Measurements from ENCODE around the gene CPNE1. TPM values are rescaled to one million over a fixed set of nuclear protein-coding genes. Genes with fewer than 3 reads are reported as not detected.

Gene CPNE1
- total and polyA plus RNA-seq, 2 experiments from 2014 or later: 166 to 172 TPM

DNA sequence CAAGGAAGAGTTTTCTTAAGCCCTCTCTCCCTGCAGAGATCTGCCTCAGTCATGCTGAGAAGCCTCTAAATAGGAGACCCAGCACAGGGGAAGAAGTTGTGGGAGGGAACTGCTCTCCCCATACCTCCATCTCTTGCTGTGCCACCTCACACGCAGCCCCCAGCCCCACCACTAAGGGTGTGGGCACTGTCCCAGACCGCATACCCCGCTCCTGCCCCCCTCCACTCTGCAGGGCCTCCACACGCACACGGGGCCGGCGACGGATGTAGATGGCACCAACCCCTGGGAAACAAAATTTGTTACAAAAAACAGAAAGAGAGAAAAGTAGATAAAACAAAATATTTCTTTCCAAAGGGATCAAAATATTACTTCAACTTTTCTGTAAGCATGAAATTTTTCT, 10.2 kb upstream of the CPNE1 start:
- Histone ChIP-seq H3K4me1 (ENCODE audit: insufficient read depth) (no peaks in the 10 kb centered on the region), H3K9me3 (ENCODE audit: low read depth) (no peaks in the 10 kb centered on the region), H3K79me2 (ENCODE audit: insufficient read depth) (no peaks in the 10 kb centered on the region), H3K36me3 (ENCODE audit: low read depth) (peaks cover 7% of the 10 kb centered on the region; the same call in 1 of the 2 replicates), H3K9me2 (ENCODE audit: insufficient read depth) (no peaks in the 10 kb centered on the region), H3F3A (ENCODE audit: insufficient read depth) (no peaks in the 10 kb centered on the region), H3K27ac (no peak overlapping the region), H3K9ac (no peak overlapping the region), H3K27me3 (replicated peaks; ENCODE audit: insufficient read depth) (no peaks in the 10 kb centered on the region), H3K4me2 (ENCODE audit: unreplicated experiment) (no peak overlapping the region), H2AFZ (no peak overlapping the region), H3K4me3 (no peak overlapping the region), H4K20me1 (ENCODE audit: insufficient read depth) (no peaks in the 10 kb centered on the region)
- 87 to 96% methylated on average over 8 of the region's 8 CpGs for WGBS, 2 experiments (ENCODE audit: low coverage in 1 of 2, low lambda C conversion rate in 2 of 2, missing lambda C conversion rate in 2 of 2)
- in situ Hi-C loops (cut with MboI): no loop called here
- no peak for TF ChIP-seq EZH2phosphoT487 (IDR thresholded peaks at IDR 0.05; ENCODE audit: insufficient read depth, low read depth)
- no peak for TF ChIP-seq EZH2 (IDR thresholded peaks at IDR 0.05; ENCODE audit: insufficient read depth, poor library complexity, severe bottlenecking)
- DNase-seq: no peak

DNA sequence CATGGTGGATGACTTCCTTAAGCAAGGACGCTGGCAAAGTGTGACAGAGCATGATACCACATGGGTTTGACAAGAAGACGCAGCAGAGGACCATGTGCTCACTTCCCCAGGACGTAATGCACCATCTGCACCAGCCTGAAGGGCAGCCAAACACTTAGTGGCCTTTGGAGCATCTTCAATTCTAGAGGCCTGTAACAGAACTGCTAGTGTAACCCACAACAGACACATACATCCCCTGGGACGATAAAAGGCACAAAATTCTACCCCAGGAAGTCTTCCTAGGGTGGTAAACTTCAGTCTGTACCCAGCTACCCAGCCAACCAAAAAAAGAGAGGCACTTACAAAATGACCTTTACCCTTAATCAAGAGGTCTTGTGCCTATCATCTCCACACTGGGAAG, 9.2 kb upstream of the CPNE1 start:
- H4K20me1 ChIP-seq (ENCODE audit: insufficient read depth): no peaks in the 10 kb centered on the region
- no peak overlapping the region for H3K4me2 ChIP-seq (ENCODE audit: unreplicated experiment)
- H2AFZ ChIP-seq: no peak overlapping the region
- no peaks in the 10 kb centered on the region for H3K79me2 ChIP-seq (ENCODE audit: insufficient read depth)
- DNase-seq: no peak
- H3K9me2 ChIP-seq (ENCODE audit: insufficient read depth): no peaks in the 10 kb centered on the region
- peaks cover 7% of the 10 kb centered on the region; the same call in 1 of the 2 replicates for H3K36me3 ChIP-seq (ENCODE audit: low read depth)
- in situ Hi-C loops (cut with MboI): no loop called here
- no peaks in the 10 kb centered on the region for H3K4me1 ChIP-seq (ENCODE audit: insufficient read depth)
- H3K27me3 ChIP-seq (replicated peaks; ENCODE audit: insufficient read depth): no peaks in the 10 kb centered on the region
- 76 to 81% methylated on average over 4 of the region's 4 CpGs for WGBS, 2 experiments (ENCODE audit: low coverage in 1 of 2, low lambda C conversion rate in 2 of 2, missing lambda C conversion rate in 2 of 2)
- H3F3A ChIP-seq (ENCODE audit: insufficient read depth): no peaks in the 10 kb centered on the region
- no peak overlapping the region for H3K9ac ChIP-seq
- H3K27ac ChIP-seq: no peak overlapping the region
- H3K9me3 ChIP-seq (ENCODE audit: low read depth): no peaks in the 10 kb centered on the region
- no peak overlapping the region for H3K4me3 ChIP-seq
- no peak for TF ChIP-seq EZH2 (IDR thresholded peaks at IDR 0.05; ENCODE audit: insufficient read depth, poor library complexity, severe bottlenecking)
- no peak for TF ChIP-seq EZH2phosphoT487 (IDR thresholded peaks at IDR 0.05; ENCODE audit: insufficient read depth, low read depth)

DNA sequence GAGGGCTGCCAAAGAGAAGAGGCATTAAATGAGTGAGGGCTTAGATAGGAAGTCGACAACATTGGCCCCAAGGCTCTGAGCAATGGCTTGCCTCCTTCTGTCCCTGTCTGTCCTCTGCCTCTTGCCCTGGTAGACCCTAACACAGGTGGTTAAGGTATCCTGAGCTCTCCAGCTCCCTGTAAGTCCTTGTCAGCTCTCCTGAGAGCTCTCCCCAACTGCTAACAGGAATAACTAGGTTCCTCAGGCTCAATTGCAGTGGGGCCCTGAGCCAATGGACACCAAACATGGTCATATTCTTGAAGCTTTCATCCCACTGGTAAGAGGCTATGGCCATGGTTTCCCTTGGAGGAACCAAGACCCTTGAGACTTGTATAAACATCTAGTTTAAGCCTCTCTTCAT, 5.0 kb upstream of the CPNE1 start:
- H2AFZ ChIP-seq: no peak overlapping the region
- no peak overlapping the region for H3K27ac ChIP-seq
- H3K79me2 ChIP-seq (ENCODE audit: insufficient read depth): peaks cover 4% of the 10 kb centered on the region
- H3K9ac ChIP-seq: no peak overlapping the region
- H3K4me2 ChIP-seq (ENCODE audit: unreplicated experiment): no peak overlapping the region
- TF ChIP-seq EZH2 (IDR thresholded peaks at IDR 0.05; ENCODE audit: insufficient read depth, poor library complexity, severe bottlenecking) (no peak), EZH2phosphoT487 (IDR thresholded peaks at IDR 0.05; ENCODE audit: insufficient read depth, low read depth) (no peak)
- H3F3A ChIP-seq (ENCODE audit: insufficient read depth): no peaks in the 10 kb centered on the region
- H4K20me1 ChIP-seq (ENCODE audit: insufficient read depth): no peaks in the 10 kb centered on the region
- in situ Hi-C loops (cut with MboI): no loop called here
- no peaks in the 10 kb centered on the region for H3K4me1 ChIP-seq (ENCODE audit: insufficient read depth)
- no peaks in the 10 kb centered on the region for H3K27me3 ChIP-seq (replicated peaks; ENCODE audit: insufficient read depth)
- no peaks in the 10 kb centered on the region for H3K9me2 ChIP-seq (ENCODE audit: insufficient read depth)
- 47 to 53% methylated on average over 1 of the region's 1 CpG for WGBS, 2 experiments (ENCODE audit: low coverage in 1 of 2, low lambda C conversion rate in 2 of 2, missing lambda C conversion rate in 2 of 2)
- peaks cover 13% of the 10 kb centered on the region; the same call in 1 of the 2 replicates for H3K36me3 ChIP-seq (ENCODE audit: low read depth)
- no peak for DNase-seq
- H3K4me3 ChIP-seq: no peak overlapping the region
- no peaks in the 10 kb centered on the region for H3K9me3 ChIP-seq (ENCODE audit: low read depth)

GRCh38 chr20:35669221-35669620, 4.5 kb upstream of the CPNE1 start:
- H3K9me2 ChIP-seq (ENCODE audit: insufficient read depth): no peaks in the 10 kb centered on the region
- no peak overlapping the region for H3K27ac ChIP-seq
- no peaks in the 10 kb centered on the region for H3K27me3 ChIP-seq (replicated peaks; ENCODE audit: insufficient read depth)
- H3K9ac ChIP-seq: no peak overlapping the region
- H3K4me2 ChIP-seq (ENCODE audit: unreplicated experiment): no peak overlapping the region
- peaks cover 9% of the 10 kb centered on the region for H3K79me2 ChIP-seq (ENCODE audit: insufficient read depth)
- no peaks in the 10 kb centered on the region for H3K9me3 ChIP-seq (ENCODE audit: low read depth)
- no peak overlapping the region for H2AFZ ChIP-seq
- no peaks in the 10 kb centered on the region for H4K20me1 ChIP-seq (ENCODE audit: insufficient read depth)
- H3K36me3 ChIP-seq (ENCODE audit: low read depth): peaks cover 13% of the 10 kb centered on the region; the same call in 1 of the 2 replicates
- TF ChIP-seq EZH2phosphoT487 (IDR thresholded peaks at IDR 0.05; ENCODE audit: insufficient read depth, low read depth): no peak
- TF ChIP-seq EZH2 (IDR thresholded peaks at IDR 0.05; ENCODE audit: insufficient read depth, poor library complexity, severe bottlenecking): no peak
- in situ Hi-C loops (cut with MboI): no loop called here
- DNase-seq: no peak
- H3K4me3 ChIP-seq: no peak overlapping the region
- H3K4me1 ChIP-seq (ENCODE audit: insufficient read depth): no peaks in the 10 kb centered on the region
- H3F3A ChIP-seq (ENCODE audit: insufficient read depth): no peaks in the 10 kb centered on the region
- 90 to 91% methylated on average over 5 of the region's 5 CpGs for WGBS, 2 experiments (ENCODE audit: low coverage in 1 of 2, low lambda C conversion rate in 2 of 2, missing lambda C conversion rate in 2 of 2)

DNA sequence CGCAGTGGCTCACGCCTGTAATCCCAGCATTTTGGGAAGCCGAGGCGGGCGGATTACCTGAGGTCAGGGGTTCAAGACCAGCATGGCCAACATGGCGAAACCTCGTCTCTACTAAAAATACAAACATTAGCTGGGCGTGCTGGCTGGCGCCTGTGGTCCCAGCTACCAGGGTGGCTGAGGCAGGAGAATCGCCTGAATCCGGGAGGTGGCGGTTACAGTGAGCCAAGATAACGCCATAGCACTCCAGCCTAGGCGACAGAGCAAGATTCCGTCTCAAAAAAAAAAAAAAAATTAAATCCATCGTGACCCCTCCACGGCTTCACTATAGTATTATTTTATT, 1.2 kb upstream of the CPNE1 start:
- Histone ChIP-seq H3K36me3 (ENCODE audit: low read depth) (peaks cover 7% of the 10 kb centered on the region; the same call in 1 of the 2 replicates), H3K27ac (no peak overlapping the region), H4K20me1 (ENCODE audit: insufficient read depth) (peaks cover 26% of the 10 kb centered on the region), H3K4me3 (no peak overlapping the region), H3F3A (ENCODE audit: insufficient read depth) (peaks cover 25% of the 10 kb centered on the region), H3K9ac (no peak overlapping the region), H3K9me3 (ENCODE audit: low read depth) (no peaks in the 10 kb centered on the region), H3K4me1 (ENCODE audit: insufficient read depth) (peaks cover 23% of the 10 kb centered on the region), H2AFZ (no peak overlapping the region), H3K9me2 (ENCODE audit: insufficient read depth) (no peaks in the 10 kb centered on the region), H3K27me3 (replicated peaks; ENCODE audit: insufficient read depth) (no peaks in the 10 kb centered on the region), H3K79me2 (ENCODE audit: insufficient read depth) (peaks cover 42% of the 10 kb centered on the region), H3K4me2 (ENCODE audit: unreplicated experiment) (no peak overlapping the region)
- WGBS, 2 experiments (ENCODE audit: low coverage in 1 of 2, low lambda C conversion rate in 2 of 2, missing lambda C conversion rate in 2 of 2): 97% methylated on average over 17 of the region's 17 CpGs
- no peak for DNase-seq
- TF ChIP-seq EZH2phosphoT487 (IDR thresholded peaks at IDR 0.05; ENCODE audit: insufficient read depth, low read depth): no peak
- TF ChIP-seq EZH2 (IDR thresholded peaks at IDR 0.05; ENCODE audit: insufficient read depth, poor library complexity, severe bottlenecking): no peak
- in situ Hi-C loops (cut with MboI): no loop called here
